GM19239 (cell line): ENCODE measurements around the gene CRLF1.

Experiments
- DNase-seq: peaks from one replicate; pipeline ENCODE4 v3.0.0; 2011; ENCODE audit warnings: low spot score; ENCODE audit not compliant: insufficient read length
- FAIRE-seq: peaks from 2 replicates; lab custom pipeline; 2011; peaks lifted over from hg19 to GRCh38; lab: Jason Lieb, UNC

The CRLF1 gene

DNA sequence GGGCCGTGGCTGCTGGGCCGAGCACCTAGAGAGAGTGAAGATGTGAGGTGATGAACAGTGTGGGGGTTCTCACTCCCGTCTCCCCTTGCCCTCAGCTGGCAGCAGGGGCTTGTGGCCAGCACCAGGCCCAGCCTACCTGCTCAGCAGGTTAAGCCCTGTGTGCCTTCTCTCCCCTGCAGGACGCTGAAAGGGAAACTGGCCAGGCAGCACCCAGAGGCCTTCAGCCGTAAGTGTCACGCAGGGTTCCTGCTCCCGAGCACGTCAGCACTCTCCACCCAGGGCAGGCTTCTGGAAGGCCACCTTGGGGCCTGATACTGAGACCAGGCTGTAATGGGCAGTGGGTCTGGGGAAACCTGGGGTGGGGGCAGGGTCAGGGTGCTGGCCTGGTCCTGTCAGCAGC, 39.6 kb downstream of the CRLF1 start:
- FAIRE-seq (no peak), DNase-seq (no peak)

- DNase-seq (no peak), FAIRE-seq (no peak)
These were observed 44.5 kb downstream of the CRLF1 start for GRCh38 chr19:18562086-18562485.

- FAIRE-seq (no peak), DNase-seq (no peak)
These were observed 46.9 kb downstream of the CRLF1 start for GRCh38 chr19:18559685-18560084.

GRCh38 chr19:18558604-18559003, 48.0 kb downstream of the CRLF1 start:
- DNase-seq (no peak), FAIRE-seq (no peak)

DNA sequence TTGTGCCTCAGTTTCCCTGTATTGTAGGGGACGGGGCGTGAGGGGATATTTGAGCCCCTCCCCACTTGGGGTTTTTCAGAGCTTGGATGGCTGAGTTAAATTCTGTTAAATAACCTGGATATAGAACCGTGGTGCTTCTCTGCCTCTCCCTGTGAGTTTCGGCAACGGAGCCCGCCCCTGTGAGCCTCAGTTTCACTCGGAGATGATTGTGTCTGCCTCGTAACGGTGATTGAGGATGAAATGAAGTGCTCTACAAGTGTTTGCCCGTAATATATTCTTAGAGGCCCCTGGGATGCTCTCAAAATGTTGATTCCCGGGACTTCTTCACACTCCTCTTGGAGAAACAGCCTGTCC, 48.4 kb downstream of the CRLF1 start:
- FAIRE-seq = peak; percentile 78
- DNase-seq = no peak

GRCh38 chr19:18557411-18558201, 49.0 kb downstream of the CRLF1 start, which contains the start of gene KXD1:
TSS of gene KXD1 (plus strand) at chr19:18557870. CDS start at chr19:18562057, 4,187 bp downstream.
- FAIRE-seq = peak; percentile 99
- peak; percentile 96 for DNase-seq

DNA sequence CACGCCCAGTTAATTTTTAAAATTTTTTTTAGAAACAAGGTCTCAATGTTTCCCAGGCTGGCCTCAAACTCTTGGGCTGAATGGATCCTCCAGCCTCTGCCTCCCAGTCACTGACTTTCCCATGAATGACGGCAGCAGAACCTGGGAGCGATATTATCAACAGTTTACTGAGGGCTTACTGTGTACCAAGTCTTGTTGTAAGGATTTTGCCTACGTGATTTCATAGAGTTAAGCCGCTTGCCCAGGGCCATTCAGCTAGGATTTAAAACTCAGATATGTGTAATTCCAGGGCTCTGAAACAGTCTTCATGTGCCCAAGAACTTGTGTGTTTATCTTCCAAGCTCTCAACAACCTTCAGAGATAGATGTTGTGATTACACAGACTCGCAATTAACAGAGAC, 55.0 kb downstream of the CRLF1 start:
- DNase-seq (no peak), FAIRE-seq (no peak)

DNA sequence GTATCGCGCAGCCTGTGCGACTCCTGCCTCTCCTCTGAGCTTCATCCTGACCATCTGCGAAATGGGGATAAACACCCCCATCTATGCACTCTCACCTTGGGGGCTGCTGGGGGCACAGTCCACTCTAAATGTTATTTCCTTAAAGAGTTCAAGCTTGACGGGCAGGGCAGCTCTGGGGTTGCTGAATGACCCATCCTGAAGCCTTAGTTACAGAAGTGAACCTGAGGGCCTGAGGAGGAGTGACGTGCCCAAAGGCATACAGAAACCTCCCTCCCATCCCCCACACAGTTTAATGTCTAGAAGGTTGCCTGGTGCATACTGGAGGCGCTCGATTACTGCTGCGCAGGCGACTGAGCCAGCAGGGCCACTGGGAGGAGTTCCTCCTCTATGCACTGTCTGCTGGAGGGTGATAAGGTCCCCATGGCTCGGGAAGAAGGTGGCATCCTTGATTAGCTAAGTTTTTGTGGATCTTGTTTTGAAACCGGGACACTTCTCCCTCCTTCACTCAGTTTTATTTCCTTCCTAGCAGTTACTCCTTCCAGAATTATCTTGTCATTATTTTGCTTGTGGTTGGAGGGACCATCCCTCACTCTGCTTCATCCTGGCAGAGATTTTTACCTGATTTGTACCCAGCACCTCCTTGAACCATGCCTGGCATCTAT, 62.7 kb downstream of the CRLF1 start:
- peak; percentile 67 for FAIRE-seq
- DNase-seq = peak; percentile 78
